Renal cortex interstitium (tissue), 11 donors: ENCODE results near the gene RLN3. TPM values are rescaled to one million over a fixed set of nuclear protein-coding genes. Genes with fewer than 3 reads are reported as not detected.
"Not testable (repeated sequence)": the region's sequence is repeated elsewhere in the genome, so short reads cannot be mapped to it uniquely, and the experiment has no call there.

Source experiments
- DNase-seq, 11 donors: peaks; one replicate each; pipeline ENCODE4 v3.0.0-alpha.2; 2013; ENCODE audit warnings: low read depth in 9 of 11, low spot score in 4 of 11; ENCODE audit errors: extremely low read depth in 1 of 11
- polyA plus RNA-seq, 3 donors: library from polyadenylated mRNA; unstranded; fragments of 120-200 nt; gene quantifications; one replicate each; pipeline ENCODE4 v1.2.1, GENCODE V29; 2013; ENCODE audit not compliant: insufficient read length in 3 of 3

The RLN3 gene
- polyA plus RNA-seq, 3 donors: not detected

DNA sequence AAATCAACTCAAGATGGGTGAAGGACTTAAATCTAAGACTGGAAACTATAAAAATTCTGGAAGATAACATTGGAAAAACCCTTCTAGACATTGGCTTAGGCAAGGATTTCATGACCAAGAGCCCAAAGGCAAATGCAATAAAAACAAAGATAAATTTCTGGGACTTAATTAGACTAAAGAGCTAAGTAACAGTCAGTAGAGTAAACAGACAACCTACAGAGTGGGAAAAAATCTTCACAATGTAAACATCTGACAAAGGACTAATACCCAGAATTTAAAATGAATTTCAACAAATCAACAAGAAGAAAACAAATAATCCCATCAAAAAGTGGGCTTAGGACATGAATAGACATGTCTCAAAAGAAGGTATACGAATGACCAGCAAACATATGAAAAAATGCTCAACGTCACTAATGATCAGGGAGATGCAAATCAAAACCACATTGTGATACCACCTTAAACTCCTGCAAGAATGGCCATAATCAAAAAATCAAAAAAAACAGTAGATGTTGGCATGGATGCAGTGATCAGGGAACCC, 15.5 kb upstream of the RLN3 start:
- DNase-seq: no peak

DNA sequence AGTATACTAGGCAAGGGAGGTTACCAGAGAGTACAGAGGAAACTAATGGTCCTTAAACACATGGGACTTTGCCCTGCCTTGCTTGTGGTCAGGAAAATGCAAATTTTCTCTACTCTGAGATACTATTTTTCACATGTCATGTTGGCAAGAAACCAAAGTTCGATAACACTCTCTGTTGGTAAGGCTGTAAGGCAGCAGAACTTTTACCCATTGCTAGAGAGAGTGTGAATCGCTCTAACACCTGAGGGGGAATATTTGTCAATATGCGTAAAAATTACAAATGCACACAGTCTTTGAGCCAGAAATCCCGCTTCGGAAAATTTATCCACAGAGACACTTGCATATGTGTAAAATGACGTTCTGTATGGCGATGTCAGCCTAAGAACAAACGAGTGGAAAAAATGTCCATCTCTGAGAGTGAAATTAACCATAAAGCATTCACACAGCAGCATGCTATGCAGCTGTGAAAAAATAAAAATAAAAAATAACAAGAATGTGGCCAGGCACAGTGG, 12.4 kb upstream of the RLN3 start:
- DNase-seq: no peak

DNA sequence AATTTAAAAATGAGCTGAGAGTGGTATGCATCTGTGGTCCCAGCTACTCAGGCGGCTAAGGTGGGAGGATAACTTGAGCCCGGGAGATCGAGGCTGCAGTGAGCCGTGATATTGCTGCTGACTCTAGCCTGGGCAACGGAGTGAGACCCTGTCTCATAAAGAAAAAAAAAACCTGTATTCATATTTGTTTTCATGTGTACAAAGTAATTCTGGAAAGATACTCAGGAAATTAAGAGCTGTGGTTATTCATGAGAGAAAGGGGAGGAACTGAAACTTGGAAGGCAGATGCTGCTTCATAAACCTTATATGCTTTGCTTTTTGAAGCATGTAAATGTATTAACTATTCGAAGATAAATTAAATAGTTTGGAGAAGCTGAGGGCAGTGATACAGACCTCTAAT, 8.8 kb upstream of the RLN3 start:
- DNase-seq: no peak

DNA sequence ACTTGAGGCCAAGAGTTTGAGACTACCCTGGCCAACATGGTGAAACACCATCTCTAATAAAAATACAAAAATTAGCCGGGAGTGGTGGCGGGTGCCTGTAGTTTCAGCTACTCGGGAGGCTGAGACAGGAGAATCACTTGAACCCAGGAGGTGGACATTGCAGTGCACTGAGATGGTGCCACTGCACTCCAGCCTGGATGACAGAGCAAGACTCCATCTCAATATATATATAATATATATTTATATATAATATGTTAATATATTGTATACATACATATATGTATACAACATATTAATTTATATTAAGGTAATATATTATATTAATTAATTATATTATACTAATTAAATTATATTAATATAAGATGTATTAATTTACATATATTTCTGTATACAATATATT, 8.2 kb upstream of the RLN3 start:
- DNase-seq: not testable (repeated sequence)

DNA sequence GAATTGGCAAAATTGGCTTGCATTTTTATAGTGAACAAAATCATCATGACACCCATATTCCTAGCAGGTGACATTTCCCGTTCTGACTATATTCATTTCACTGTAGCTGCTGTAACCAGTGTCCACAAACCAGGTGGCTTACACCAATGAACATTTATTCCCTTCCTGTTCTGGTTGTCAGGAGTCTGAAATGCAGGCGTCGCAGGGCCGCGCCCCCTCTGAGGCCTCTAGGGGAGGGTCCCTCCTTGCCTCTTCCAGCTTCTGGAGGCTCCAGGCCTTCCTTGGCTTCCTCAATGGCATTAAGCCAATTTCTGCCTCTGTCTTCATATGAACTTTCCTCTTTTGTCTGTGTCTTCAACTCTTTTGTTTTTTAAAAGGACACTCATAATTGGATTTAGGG, 6.5 kb upstream of the RLN3 start:
- DNase-seq: no peak

DNA sequence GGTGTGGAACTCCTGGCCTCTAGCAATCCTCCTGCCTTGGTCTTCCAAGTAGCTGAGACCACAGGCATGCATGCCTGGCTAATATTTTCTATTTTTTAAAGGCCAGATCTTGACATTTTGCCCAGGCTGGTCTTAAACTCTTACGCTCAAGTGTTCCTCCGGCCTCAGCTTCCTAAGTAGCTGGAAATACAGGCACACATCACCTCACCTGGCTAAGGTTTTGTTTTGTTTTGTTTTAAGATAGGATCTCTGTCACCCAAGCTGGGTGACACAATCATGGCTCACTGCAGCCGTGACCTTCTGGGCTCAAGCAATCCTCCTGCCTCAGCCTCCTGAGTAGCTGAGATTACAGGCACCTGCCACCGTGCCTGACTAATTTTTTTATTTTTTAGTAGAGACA, 5.5 kb upstream of the RLN3 start:
- DNase-seq: no peak

DNA sequence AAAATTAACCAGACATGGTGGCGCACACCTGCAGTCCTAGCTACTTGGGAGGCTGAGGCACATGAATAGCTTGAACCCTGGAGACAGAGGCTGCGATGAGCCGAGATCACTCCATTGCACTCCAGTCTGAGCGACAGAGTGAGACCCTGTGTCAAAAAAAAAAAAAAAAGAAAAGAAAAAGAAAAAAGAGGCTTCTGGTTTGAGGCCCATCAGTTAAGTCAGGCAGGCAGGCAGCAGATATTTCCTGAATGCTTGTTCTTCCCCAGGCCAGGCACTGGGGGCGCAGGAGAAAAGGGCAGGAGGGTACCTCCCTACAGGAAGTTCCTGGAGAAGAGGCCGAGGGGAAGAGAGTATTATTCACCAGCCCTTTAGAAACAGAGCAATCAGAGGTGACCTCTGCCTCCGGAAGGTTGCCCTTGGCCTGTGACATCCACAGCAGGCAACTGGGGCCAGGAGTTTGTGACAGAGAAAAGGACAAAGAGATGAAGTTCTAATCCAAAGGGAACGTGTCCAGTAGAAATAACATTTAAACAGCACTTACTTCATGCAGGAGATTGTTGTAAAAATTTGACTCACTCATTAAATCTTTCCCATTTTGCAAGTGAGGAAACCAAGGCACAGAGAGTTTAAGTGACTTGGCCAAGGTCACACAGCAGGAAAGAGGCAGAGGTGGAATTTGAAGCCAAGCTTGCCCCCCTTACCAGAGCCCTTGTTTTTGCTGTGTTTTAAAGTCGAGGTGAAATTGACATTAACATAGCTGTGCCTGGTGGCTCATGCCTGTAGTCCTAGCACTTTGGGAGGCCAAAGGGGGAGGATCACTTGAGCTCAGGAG, 4.3 kb upstream of the RLN3 start:
- no peak for DNase-seq

DNA sequence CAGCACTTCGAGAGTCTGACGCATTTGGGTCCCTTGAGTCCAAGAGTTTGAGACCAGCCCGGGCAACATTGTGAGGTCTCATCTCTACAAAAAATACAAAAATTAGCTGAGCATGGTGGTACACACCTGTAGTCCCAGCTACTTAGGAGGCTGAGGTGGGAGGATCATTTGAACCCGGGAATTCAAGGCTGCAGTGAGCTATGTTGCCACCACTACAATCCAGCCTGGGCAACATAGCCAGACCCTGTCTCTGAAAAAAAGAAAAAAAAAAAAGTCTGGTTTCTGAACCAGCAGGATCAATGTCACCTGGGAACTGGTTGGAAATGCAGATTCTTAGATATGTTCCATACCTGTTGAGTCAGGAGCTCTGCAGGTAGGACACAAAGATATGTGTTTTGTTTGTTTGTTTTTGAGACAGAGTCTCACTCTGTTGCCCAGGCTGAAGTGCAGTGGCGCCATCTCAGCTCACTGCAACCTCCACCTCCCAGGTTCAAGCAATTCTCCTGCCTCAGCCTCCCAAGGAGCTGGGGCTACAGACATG, 1.2 kb upstream of the RLN3 start:
- not testable (repeated sequence) for DNase-seq

DNA sequence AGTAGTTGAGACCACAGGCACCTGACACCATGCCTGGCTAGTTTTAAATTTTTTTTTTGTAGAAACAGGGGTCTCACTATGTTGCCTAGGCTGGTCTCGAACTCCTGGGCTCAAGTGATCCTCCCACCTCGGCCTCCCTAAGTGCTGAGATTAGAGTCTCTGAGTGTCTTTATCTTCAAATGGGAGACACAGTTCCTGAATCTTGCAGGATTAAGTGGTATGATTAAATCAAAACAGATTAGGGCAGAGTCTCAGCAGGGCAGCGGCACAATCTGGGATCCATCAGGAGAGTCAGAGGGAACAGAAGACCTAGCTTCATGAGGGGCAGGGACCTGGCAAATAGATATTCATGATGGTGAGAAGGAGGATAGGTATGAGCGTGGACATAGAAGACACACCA, 953 bp downstream of the RLN3 start:
- no peak for DNase-seq

DNA sequence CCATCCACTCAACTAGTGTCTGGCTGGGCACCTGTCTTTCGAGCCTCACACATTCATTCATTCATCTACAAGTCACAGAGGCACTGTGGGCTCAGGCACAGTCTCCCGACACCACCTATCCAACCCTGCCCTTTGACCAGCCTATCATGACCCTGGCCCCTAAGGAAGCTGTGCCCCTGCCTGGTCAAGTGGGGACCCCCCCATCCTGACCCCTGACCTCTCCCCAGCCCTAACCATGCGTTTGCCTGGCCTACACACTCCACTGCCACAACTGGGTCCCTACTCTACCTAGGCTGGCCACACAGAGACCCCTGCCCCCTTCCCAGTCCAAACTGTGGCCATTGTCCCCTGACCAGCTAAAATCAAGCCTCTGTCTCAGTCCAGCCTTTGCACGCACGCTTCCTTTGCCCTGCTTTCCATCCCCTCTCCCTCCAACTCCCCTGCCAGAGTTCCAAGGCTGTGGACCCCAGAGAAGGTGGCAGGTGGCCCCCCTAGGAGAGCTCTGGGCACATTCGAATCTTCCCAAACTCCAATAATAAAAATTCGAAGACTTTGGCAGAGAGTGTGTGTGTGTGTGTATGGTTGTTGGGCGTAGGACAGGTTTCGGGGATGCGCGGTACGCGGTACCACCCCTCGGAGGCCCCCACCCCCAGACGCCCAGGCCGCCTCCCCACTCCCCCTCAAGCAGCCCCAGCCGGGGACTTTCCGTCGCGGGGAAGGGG, 3.2 kb downstream of the RLN3 start:
- no peak for DNase-seq

DNA sequence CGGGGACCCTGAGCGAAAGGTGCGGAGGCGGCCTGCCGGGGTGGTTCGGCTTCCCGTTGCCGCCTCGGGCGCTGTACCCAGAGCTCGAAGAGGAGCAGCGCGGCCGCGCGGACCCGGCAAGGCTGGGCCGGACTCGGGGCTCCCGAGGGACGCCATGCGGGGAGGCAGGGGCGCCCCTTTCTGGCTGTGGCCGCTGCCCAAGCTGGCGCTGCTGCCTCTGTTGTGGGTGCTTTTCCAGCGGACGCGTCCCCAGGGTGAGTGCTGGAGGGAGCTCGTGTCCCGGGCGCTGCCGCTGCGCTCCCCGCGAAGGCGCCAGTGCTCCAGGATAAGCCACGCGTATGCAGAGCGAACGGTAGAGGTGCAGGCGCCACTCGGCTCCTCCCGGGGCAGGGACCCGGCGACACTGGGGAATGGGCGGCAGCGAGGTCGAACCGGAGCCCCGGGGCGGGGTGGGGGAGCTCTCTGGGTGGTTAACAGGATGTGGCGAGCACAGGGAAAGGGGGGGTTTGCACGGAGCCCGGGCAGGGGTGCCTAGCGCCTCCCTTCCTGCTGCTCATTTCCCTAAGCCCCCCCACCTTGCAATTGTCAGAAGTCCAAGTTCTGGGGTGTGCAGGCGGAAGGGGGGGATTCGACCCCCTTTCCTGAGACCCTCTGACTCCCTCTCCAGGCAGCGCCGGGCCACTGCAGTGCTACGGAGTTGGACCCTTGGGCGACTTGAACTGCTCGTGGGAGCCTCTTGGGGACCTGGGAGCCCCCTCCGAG, 4.0 kb downstream of the RLN3 start, which contains the start of gene IL27RA:
Gene IL27RA (plus strand): TSS at position 44 of the 762 bp plus-strand sequence. CDS start 111 bp downstream, at position 155.
- DNase-seq: peak in 7 of 11 donors; percentile 44 to 57 (median 51)

DNA sequence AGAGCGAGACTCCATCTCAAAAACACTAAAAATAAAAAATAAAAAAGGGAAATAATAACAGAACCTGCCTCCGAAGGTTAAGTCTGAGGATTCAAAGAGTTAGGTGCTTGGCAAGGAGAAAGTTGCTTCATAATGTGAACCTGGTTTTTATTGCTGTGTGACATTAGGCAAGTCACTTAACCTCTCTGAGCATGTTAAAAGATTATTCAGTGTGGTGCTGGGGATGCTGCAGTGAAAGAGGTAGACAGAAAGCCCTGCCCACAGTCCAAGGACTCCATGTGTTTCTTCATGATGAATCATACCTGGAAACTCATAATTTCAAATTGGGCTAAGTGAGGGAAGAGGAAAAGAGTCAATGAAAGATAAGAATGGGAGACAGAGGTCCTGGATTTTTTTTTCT, 6.0 kb downstream of the RLN3 start:
- DNase-seq: no peak

DNA sequence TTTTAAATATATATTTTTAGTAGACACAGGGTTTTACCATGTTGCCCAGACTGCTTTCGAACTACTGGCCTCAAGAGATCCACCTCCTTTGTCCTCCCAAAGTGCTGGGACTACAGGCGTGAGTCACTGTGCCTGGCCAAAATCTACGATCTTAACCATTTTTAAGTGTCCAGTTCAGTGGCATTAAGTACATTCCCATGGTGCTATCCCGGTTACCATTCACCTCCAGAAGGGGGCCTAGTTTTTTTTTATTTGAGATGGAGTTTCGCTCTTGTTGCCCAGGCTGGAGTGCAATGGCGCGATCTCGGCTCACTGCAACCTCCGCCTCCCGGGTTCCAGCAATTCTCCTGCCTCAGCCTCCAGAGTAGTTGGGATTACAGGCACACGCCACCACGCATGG, 7.2 kb downstream of the RLN3 start:
- not testable (repeated sequence) for DNase-seq

DNA sequence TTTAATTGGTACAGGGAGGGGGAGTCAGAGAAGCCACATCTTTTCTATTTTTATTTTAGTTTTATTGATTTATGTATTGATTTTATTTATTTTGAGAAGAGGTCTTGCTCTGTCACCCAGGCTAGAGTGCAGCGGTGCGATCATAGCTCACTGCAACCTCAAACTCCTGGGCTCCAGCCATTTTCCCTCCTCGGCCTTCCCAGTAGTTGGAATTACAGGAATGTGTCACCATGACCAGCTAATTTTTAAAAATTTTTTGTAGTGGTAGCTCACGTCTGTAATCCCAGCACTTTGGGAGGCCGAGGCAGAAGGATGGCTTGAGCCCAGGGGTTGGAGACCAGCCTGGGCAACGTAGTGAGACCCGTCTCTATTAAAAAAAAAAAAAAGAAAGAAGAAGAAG, 7.8 kb downstream of the RLN3 start:
- no peak for DNase-seq

DNA sequence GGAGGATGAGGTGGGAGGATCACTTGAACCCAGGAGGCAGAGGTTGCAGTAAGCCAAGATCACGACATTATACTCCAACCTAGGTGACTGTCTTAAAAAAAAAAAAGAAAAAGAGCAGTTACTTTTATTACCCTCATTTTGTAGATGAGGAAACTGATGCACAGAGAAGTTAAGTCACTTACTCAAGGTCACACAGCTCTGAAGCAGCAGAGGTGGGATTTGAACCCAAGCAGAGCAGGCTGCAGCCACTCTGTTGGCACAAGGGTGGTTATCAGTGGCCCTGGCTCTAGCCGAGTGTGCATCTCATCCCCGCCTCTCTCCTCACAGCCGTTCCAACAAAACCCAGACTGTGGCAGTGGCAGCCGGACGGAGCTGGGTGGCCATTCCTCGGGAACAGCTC, 11.2 kb downstream of the RLN3 start:
- no peak for DNase-seq

DNA sequence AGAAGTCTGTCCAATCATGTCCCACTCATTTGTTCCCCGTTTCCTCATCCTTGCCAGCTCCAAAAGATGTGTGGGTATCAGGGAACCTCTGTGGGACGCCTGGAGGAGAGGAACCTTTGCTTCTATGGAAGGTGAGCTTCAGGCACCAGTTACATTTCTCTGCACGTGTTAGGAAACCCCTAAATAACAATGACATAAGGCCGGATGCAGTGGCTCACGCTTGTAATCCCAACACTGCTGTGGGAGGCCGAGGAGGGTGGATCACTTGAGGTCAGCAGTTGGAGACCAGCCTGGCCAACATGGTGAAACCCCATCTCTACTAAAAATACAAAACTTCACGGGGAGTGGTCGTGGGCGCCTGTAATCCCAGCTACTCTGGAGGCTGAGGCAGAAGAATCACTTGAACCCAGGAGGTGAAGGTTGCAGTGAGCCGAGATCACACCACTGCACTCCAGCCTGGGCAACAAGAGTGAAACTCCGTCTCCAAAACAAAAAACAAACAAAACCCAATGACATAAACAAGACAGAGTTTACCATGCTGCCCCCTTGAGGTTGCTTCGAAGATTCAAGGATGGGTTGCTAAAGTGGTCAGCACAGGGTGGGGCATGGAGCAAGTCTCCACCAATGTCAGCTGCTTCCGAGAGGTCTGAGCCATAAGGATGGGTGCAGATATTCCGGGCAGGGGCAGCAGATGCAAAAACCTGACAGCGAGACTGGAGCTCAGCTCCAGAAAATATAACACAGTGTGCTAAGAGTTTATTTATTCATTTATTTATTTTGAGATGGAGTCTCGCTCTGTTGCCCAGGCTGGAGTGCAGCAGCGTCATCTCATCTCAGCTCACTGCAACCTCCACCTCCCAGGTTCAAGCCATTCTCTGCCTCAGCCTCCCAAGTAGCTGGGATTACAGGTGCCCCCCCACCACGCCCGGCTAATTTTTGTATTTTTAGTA, 15.0 kb downstream of the RLN3 start:
- DNase-seq: peak in 7 of 11 donors; percentile 60 to 83 (median 75)

DNA sequence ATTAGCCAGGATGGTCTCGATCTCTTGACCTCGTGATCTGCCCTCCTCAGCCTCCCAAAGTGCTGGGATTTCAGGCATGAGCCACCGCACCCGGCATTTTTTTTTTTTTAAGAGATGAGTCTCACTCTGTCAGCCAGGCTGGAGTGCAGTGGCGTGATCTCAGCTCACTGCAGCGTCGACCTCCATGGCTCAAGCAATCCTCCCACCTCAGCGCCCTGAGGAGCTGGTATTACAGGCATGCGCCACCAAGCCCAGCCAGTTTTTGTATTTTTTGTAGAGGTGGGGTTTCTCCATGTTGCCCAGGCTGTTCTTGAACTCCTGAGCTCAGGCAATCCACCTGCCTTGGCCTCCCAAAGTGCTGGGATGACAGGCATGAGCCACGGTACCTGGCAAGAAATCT, 19.9 kb downstream of the RLN3 start:
- DNase-seq: not testable (repeated sequence)
